DMS53 treated with DMSO at 0.1 percent for 48 hours (cell line): ENCODE measurements around the gene MPZL3.

Experiments
- DNase-seq: peaks from one replicate; lab custom pipeline; 2025; ENCODE audit not compliant: unreplicated experiment; lab: John Stamatoyannopoulos, UW

The MPZL3 gene

DNA sequence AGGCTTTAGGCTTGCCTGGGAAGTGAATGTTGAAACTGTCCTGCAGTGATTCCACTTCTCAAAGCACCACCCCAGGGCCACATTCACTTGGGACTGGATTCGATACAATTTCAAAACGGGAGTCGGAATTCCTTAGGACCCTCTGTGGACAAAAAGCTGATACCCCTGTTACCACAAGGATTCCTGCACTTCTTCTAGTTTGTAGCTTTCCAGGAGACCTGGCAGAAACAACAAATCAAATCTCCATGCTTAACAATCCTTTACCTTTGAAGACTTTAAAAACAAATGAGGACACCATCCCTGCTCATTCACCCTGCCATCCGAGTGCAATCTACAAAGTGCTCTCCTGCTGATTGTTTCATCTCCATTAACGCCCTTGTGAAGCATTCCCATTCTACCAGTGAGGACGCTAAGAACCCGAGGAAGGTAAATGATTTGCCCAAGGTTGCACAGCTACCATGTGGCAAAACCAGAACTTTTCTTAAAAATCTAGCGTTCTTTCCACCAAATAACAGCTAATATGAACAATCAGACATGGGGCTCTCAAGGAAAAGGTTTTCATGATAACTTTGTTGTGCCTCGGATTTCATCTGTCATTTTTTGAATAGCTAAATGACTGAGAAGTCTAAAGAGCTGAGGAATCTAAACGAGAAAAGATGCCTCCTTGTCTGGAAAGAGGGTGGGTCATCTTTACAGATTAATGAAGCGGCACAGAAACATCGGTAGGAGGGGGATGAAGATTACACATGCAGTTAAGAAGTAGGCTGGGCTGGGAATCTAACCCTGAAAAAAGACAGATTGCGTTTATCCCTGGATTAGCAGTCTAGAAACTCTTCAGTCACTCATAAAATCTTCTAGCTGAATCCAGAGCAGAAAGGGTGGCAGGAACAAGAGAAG lies 12.7 kb upstream of the MPZL3 start:
- DNase-seq, result no peak

DNA sequence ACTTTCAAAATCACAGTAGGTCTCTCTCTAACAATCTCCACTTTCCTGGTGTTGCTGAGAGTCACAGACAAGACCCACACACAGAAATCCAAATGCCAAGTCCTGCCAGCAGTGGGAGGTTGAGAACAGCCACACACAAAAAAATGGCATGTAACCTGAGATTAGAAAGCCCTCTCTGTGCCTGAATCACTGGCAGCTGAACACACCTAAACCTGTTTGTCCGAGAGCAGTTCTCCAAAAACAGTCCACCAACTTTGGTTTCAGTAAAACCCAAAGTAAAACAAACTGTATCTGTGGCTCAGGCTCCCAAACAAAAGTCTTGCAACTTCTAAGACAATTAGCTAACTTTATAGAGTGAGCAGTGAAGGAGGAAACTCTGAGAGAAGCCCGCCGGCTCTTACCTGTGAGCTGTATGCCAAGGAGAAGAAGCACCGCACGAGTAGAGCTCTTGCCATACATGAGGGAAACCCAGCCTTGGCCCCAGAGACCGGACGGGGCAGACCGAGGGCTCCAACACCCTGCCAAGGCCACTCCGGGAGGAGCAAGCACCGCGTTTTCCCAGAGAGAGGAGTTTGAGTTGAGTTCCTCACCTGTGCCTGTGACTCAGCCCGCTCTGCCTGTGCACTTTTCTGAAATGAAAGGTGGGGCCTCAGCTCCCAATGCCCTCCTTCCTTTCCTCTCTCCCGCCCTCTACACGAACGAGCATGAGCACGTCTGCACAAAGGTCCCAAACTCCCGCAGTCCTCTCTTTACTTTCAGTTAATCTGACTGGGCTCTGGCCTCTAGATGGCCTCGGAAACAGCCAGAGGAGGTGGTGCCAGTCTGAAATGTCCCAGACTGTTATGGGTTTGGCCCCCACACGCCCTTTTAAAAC lies 11.8 kb upstream of the MPZL3 start, which contains the start of gene MPZL2:
MPZL2 (minus strand) TSS at position 603 of the 874 bp plus-strand sequence; CDS start at position 459, 144 bp downstream.
- peak; percentile 58 for DNase-seq

DNA sequence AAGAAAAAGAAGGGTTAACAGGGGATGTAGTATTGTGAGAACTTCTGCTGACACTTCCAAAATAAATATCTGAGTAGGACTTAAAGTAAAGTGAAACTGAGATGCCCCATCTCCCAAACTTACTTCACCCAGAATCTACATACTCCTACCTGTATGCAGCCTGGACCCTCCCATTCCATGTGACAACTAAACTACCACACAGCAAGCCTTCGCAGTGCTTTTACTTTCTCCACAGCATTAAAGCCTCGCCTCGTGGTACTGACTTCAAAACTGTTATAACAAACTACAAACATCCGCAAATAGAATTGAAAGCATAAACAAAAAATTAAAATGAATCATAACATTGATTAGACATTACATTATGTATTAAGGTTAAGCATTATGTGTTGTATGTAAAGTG lies 10.9 kb upstream of the MPZL3 start:
- DNase-seq, result no peak

DNA sequence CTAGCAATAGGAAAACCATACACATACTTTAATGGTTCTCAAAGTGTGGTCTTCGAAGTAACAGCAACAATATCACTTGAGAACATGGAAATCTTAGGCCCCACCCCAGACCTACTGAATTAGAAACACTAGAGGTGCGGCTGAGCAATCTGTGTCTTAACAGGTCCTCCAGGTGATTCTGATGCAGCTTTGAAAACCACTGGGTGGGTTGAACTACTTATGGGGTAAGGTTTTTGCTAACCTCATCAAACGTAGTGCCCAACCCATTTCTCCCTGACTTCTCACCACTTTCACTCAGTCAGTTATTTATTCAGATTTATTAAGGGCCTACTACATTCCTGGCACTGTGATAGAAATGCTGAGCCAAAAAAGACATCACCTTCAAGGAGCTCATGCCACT lies 8.2 kb upstream of the MPZL3 start:
- DNase-seq, result no peak

DNA sequence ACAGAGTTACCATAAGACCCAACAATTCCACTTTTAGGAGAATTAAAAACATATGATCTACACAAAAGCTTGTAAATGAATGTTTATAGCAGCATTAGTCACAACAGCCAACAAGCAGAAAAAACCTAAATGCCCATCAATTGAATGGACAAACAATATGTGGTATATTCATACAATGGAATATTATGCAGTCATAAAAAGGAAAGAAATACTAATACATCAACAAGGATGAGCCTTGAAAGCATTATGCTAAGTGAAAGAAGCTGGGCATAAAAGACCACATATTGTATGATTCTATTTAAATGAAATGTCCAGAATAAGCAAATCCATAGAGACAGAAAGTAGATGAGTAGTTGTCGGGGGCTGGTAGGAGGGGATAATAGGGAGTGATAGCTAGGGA lies 7.0 kb upstream of the MPZL3 start:
- no peak for DNase-seq

DNA sequence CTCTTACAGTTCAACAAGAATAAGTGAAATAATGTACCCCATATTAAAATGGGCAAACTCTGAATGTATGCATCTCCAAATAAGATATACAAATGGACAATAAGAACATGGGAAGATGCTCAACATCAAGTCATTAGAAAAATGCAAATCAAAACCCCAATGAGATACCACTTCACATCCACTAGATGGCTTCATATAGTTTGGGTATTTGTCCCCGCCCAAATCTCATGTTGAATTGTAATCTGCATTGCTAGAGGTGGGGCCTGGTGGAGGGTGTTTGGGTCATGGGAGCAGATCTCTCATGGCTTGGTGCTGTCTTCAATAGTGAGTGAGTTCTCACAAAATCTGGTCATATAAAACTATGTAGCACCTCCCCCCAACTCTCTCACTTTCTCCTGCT lies 6.2 kb upstream of the MPZL3 start:
- no peak for DNase-seq

- no peak for DNase-seq
Observed at GRCh38 chr11:118252688-118253087, 523 bp upstream of the MPZL3 start.

DNA sequence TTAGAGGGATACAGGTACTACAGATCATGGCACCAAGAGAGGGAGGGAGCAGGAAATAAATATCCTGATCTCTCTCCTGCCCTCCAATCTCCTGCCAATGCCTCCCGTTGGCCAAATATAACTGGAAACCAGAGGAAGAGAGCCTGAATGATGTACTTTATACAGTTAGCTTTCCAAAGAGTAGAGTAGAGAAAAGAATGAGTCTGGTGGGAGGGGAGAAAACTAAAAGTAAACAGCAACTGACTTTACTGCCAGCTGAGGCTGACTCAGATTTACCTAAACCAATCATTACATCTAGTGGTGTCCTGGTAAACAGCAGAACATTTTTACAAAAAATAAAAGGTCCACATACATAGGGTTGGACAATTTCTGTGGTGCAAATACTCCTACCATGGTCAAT lies 5.1 kb downstream of the MPZL3 start:
- DNase-seq, result no peak

DNA sequence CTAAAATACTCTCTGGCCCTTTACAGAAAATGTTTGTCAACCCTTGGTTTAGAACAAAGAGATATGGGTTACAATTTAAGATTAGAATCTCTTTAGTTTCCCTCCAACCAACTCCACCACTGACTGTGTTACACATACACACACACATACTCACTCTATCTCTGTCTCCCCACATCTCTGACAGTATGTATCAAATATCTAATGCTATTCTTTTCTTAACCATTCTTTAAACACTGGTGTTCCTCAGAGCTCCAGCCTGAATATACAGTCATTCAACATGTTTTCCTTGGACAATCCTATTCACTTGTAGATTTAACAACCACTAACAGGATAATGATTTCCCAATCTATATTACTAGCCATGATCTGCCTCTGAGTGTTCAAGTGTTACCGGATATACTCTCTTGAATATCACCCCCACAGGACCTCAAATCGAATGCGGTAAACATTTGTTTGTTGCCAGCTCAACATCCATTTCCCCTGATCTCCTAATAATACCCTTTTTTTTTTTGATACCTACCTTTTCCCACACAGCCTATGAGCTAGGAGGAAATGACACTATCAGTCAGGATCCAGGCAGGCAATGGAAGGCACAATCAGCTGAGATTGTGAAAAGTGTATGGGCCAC lies 6.1 kb downstream of the MPZL3 start:
- DNase-seq, result no peak

GRCh38 chr11:118243993-118244762 lies 8.0 kb downstream of the MPZL3 start:
- no peak for DNase-seq

DNA sequence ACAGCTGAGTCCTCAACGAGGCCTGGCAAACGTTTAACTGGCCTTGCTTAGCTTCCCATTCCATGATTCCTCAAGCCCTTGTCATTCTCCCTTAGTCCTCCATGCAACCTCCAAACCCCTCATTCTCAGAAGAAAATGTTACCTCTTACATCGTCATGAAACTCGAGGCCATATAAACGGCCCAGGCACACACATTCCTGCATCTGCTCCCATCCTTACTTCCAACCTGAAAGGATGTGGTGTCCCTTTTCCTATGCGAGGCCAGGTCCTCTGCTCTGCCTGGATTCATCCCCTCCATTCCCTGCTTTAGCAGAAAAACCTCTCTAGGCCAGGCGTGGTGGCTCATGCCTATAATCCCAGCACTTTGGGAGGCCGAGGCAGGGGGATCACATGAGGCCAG lies 9.0 kb downstream of the MPZL3 start:
- DNase-seq, result no peak

DNA sequence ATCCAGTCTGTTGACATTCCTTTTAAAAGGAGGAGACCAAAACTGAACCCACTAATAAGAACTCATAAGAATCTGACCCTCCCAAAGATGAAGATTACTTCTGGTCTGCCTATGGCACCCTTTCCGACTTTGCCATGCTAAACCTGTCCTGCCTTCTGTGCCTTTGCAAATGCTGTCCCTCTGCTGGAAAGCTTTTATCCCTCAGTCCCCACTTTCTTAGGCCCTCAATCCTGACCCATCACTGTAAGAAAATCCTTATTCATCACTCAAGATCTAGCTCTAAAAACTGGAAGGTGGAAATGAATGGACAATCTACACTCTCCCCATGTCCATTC lies 10.4 kb downstream of the MPZL3 start:
- no peak for DNase-seq

- DNase-seq, result peak; percentile 88
Observed at GRCh38 chr11:118240999-118241763, 11.0 kb downstream of the MPZL3 start.

GRCh38 chr11:118239509-118240205 lies 12.5 kb downstream of the MPZL3 start:
- DNase-seq, result no peak

DNA sequence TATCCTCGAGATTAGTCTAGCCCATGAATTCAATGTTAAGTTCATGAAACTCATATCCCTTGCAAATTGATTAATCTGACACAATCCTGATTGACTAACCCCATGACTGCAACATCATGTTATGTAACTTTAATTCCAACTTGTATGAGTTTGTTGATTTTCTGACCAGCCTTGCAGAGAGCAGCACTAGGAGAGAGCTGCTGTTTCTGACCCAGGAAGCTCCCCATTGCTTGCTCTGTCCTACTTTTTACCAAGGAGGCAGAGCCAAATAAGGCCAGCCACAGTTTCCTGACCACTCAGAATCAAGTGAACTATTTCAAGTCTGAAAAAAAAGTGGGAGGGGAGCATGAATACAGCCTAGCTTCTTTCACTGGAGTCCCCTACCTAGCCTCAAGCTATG lies 13.2 kb downstream of the MPZL3 start:
- no peak for DNase-seq

DNA sequence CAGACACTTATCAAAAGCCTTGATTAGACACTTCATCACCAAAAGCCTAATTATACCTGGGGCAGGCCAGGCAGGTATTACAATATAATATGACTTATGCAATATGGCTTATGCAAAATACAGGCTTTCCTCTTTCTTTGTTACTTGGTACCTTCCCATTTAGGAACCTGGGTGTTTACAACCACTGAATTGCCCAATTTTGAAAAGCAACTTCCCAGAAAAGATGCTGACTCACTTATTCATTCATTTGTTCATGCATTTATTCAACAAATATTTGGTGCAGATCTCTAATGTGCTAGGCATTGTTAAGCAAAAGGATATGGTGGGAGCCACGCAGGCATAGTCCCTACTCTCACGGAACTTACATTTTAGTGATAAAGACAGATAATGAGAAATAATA lies 13.7 kb downstream of the MPZL3 start:
- no peak for DNase-seq

DNA sequence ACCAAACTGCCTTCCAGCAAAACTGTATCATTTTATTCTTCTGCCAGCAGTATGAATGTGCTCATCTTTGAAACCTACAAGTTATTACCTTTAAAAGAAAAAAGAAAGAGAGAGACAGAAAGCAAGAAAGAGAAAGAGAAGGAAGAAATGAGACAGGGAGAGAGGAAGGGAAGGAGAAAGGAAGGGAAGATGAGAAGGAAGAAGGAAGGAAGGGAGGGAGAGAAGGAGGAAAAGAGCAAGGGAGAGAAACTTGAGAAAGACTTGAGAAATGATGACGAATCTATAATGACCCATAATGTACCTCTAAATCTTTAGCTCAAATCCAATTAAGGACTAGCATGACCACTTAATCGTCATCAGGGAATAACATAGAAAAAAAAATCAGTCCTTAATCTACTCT lies 16.0 kb downstream of the MPZL3 start:
- no peak for DNase-seq

DNA sequence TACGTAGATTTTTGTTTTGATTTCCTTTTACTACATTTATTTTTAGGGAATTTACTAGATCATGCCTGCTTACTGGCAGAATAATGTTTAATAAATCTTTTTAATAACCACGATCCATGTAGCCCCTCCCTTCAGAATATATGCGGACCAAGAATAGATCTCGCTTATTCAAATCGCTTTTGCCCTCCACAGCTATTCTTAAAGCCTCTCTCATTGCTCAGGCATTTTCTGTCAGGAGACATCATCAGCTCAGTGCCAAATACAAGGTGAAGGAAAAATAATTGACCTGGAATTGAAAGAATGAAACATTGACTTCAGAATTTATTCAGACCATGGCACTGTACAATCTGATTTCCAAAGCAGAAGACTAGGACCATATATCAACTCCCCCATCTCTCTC lies 17.3 kb downstream of the MPZL3 start:
- no peak for DNase-seq

GRCh38 chr11:118233850-118234249 lies 18.3 kb downstream of the MPZL3 start:
- no peak for DNase-seq

DNA sequence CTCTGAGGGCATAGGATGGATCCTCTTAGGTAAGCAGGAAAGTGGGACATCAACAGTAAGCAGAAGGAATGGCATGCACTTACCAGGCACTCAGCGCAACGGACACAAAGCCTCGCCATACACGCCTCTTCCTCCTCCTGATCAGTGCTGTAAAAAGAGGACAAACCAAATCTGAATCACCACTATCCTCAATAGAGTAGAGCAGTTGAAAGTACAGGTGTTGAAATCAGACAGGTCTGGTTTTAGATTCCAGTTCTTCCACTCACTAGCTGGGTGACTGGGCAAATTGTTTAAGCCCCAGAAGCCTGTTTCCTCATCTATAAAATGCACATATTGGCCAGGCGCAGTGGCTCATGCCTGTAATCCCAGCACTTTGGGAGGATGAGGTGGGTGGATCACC lies 18.8 kb downstream of the MPZL3 start:
- no peak for DNase-seq
